Naive thymus-derived CD8-positive, alpha-beta T cell (primary cell): Measurements from ENCODE around the gene ATRN. TPM values are rescaled to one million over a fixed set of nuclear protein-coding genes. Genes with fewer than 3 reads are reported as not detected.

Experiments
- ATAC-seq, 2 donors: fragments of 150-1000 bp; cut with Tn5 transposase in 1 of 2; sonication (Bioruptor Pico), chemical (Tn5 transposase) in 1 of 2; 1 replicate in 1 of 2; 2 replicates in 1 of 2; pipeline ENCODE4 v1.10.0; 2021; ENCODE audit warnings: mild to moderate bottlenecking in 2 of 2, moderate library complexity in 2 of 2
- POLR2A ChIA-PET: fragments of 350-600 bp; sonication (Branson Sonifier 250); formaldehyde crosslinking; loops from one replicate; lab custom pipeline; 2021; ENCODE audit warnings: antibody characterized with exemption; lab: Charles Lee
- DNase-seq, 10 donors: peaks; one replicate each; pipeline versions ENCODE4 v3.0.0 to v3.0.0-alpha.2; 2020 to 2022
- H3K27ac Mint-ChIP-seq, 10 donors: one replicate each; pipeline ENCODE4 v1.8.0; 2020 to 2022; ENCODE audit warnings: mild to moderate bottlenecking in 10 of 10, mixed read lengths in 10 of 10, moderate library complexity in 4 of 10, inconsistent platforms in 1 of 10
- H3K27me3 Mint-ChIP-seq, 5 donors: one replicate each; pipeline ENCODE4 v1.8.0; 2021 to 2022; ENCODE audit warnings: mixed read lengths in 5 of 5
- H3K36me3 Mint-ChIP-seq, 3 donors: one replicate each; pipeline ENCODE4 v1.8.0; 2020 to 2022; ENCODE audit warnings: mixed read lengths in 3 of 3, mild to moderate bottlenecking in 2 of 3, inconsistent platforms in 1 of 3
- H3K4me1 Mint-ChIP-seq, 4 donors: one replicate each; pipeline ENCODE4 v1.8.0; 2021 to 2022; ENCODE audit warnings: mixed read lengths in 4 of 4
- H3K4me3 Mint-ChIP-seq, 10 donors: one replicate each; pipeline ENCODE4 v1.8.0; 2020 to 2022; ENCODE audit warnings: mild to moderate bottlenecking in 10 of 10, mixed read lengths in 10 of 10, moderate library complexity in 6 of 10, inconsistent platforms in 1 of 10
- H3K9me3 Mint-ChIP-seq, 9 donors: one replicate each; pipeline ENCODE4 v1.8.0; 2020 to 2022; ENCODE audit warnings: mixed read lengths in 9 of 9, mild to moderate bottlenecking in 3 of 9, inconsistent platforms in 1 of 9, moderate library complexity in 1 of 9
- polyA plus RNA-seq, 3 donors: library from polyadenylated mRNA; unstranded; fragments of 300-500 nt; fragmentation: Illumina TruSeq; gene quantifications; one replicate each; pipeline ENCODE4 v1.2.3, GENCODE V29; 2021
- total RNA-seq, 8 experiments: library from RNA in 2 of 8; stranded (reverse) in 2 of 8; gene quantifications; one replicate each; pipeline ENCODE4 v1.2.3 and lab custom pipeline; 2021 to 2026

The ATRN gene
- total and polyA plus RNA-seq, 5 experiments from 2014 or later = 7.0 to 13.9 (median 9.4) TPM

- DNase-seq = no peak
- no peak for ATAC-seq
- POLR2A ChIA-PET = no interaction called here
- no peaks in the 10 kb centered on the region for H3K27me3 Mint-ChIP-seq
- H3K4me3 Mint-ChIP-seq = no peak overlapping the region
- peaks cover 0 to 3% (median 1%) of the 10 kb centered on the region in 4 donors for H3K4me1 Mint-ChIP-seq
- peaks cover 0 to 64% (median 17%) of the 10 kb centered on the region in 3 donors for H3K36me3 Mint-ChIP-seq
- H3K9me3 Mint-ChIP-seq = no peaks in the 10 kb centered on the region
- H3K27ac Mint-ChIP-seq = no peak overlapping the region
Observed at GRCh38 chr20:3559637-3560036, 88.8 kb downstream of the ATRN start.

- POLR2A ChIA-PET = no interaction called here
Observed at GRCh38 chr20:3560162-3560561, 89.3 kb downstream of the ATRN start.

GRCh38 chr20:3560578-3560977 is 89.8 kb downstream of the ATRN start:
- H3K36me3 Mint-ChIP-seq = peaks cover 0 to 66% (median 15%) of the 10 kb centered on the region in 3 donors
- POLR2A ChIA-PET = no interaction called here
- H3K27me3 Mint-ChIP-seq = no peaks in the 10 kb centered on the region
- H3K4me1 Mint-ChIP-seq = peaks cover 0 to 2% (median under 1%) of the 10 kb centered on the region in 4 donors
- H3K9me3 Mint-ChIP-seq = no peaks in the 10 kb centered on the region
- H3K27ac Mint-ChIP-seq = peak overlapping the region in 1 of 10 donors; percentile 9
- no peak overlapping the region for H3K4me3 Mint-ChIP-seq
- ATAC-seq = no peak
- DNase-seq = no peak

More at GRCh38 chr20:3560162-3560561, 89.3 kb downstream of the ATRN start:
- H3K27me3 Mint-ChIP-seq = no peaks in the 10 kb centered on the region
- H3K4me3 Mint-ChIP-seq = no peak overlapping the region
- no peak for DNase-seq
- H3K27ac Mint-ChIP-seq = no peak overlapping the region
- peaks cover 0 to 66% (median 16%) of the 10 kb centered on the region in 3 donors for H3K36me3 Mint-ChIP-seq
- ATAC-seq = no peak
- peaks cover 0 to 3% (median 1%) of the 10 kb centered on the region in 4 donors for H3K4me1 Mint-ChIP-seq
- no peaks in the 10 kb centered on the region for H3K9me3 Mint-ChIP-seq

GRCh38 chr20:3563133-3563532 is 92.3 kb downstream of the ATRN start:
- Mint-ChIP-seq H3K27me3 (no peaks in the 10 kb centered on the region), H3K4me1 (peaks cover 0 to 2% (median 0%) of the 10 kb centered on the region in 4 donors), H3K36me3 (peaks cover 5 to 75% (median 16%) of the 10 kb centered on the region in 3 donors), H3K4me3 (no peak overlapping the region), H3K9me3 (no peaks in the 10 kb centered on the region), H3K27ac (no peak overlapping the region)
- no peak for DNase-seq
- POLR2A ChIA-PET = no interaction called here
- no peak for ATAC-seq

- Mint-ChIP-seq H3K4me1 (peaks cover 0 to 2% (median 0%) of the 10 kb centered on the region in 4 donors), H3K4me3 (no peak overlapping the region), H3K27me3 (no peaks in the 10 kb centered on the region), H3K27ac (peak overlapping the region in 1 of 10 donors; percentile 58), H3K36me3 (peaks cover 5 to 76% (median 16%) of the 10 kb centered on the region in 3 donors), H3K9me3 (no peaks in the 10 kb centered on the region)
- POLR2A ChIA-PET = no interaction called here
- DNase-seq (peak in 4 of 10 donors; percentile 6 to 37 (median 20)), ATAC-seq (no peak)
Observed at GRCh38 chr20:3563548-3564177, 92.8 kb downstream of the ATRN start.

- no peak overlapping the region for H3K4me3 Mint-ChIP-seq
- no peak for ATAC-seq
- no peak for DNase-seq
- H3K36me3 Mint-ChIP-seq = peaks cover 5 to 74% (median 9%) of the 10 kb centered on the region in 3 donors
- no peaks in the 10 kb centered on the region for H3K4me1 Mint-ChIP-seq
- no peaks in the 10 kb centered on the region for H3K9me3 Mint-ChIP-seq
- H3K27me3 Mint-ChIP-seq = no peaks in the 10 kb centered on the region
- H3K27ac Mint-ChIP-seq = peak overlapping the region in 1 of 10 donors; percentile 26
- POLR2A ChIA-PET = no interaction called here
Observed at GRCh38 chr20:3565851-3566250, 95.0 kb downstream of the ATRN start.

GRCh38 chr20:3572151-3572550 is 101.3 kb downstream of the ATRN start:
- Mint-ChIP-seq H3K4me3 (no peak overlapping the region), H3K4me1 (no peaks in the 10 kb centered on the region), H3K9me3 (no peaks in the 10 kb centered on the region), H3K27ac (no peak overlapping the region), H3K27me3 (no peaks in the 10 kb centered on the region), H3K36me3 (peaks cover 6 to 78% (median 17%) of the 10 kb centered on the region in 3 donors)
- DNase-seq (no peak), ATAC-seq (no peak)
- POLR2A ChIA-PET = no interaction called here

- H3K36me3 Mint-ChIP-seq = peaks cover 17 to 96% (median 22%) of the 10 kb centered on the region in 3 donors
Observed at GRCh38 chr20:3576363-3576762, 105.5 kb downstream of the ATRN start.

GRCh38 chr20:3577366-3577765 is 106.5 kb downstream of the ATRN start:
- no peaks in the 10 kb centered on the region for H3K4me1 Mint-ChIP-seq
- no peak overlapping the region for H3K27ac Mint-ChIP-seq
- H3K4me3 Mint-ChIP-seq = no peak overlapping the region
- POLR2A ChIA-PET = no interaction called here
- ATAC-seq = no peak
- no peaks in the 10 kb centered on the region for H3K9me3 Mint-ChIP-seq
- no peaks in the 10 kb centered on the region for H3K27me3 Mint-ChIP-seq
- H3K36me3 Mint-ChIP-seq = peaks cover 17 to 97% (median 28%) of the 10 kb centered on the region in 3 donors
- DNase-seq = no peak

More at GRCh38 chr20:3576363-3576762, 105.5 kb downstream of the ATRN start:
- ATAC-seq (no peak), DNase-seq (no peak)
- Mint-ChIP-seq H3K4me3 (no peak overlapping the region), H3K27ac (no peak overlapping the region), H3K4me1 (no peaks in the 10 kb centered on the region), H3K27me3 (no peaks in the 10 kb centered on the region), H3K9me3 (no peaks in the 10 kb centered on the region)
- POLR2A ChIA-PET = no interaction called here

GRCh38 chr20:3580412-3580811 is 109.6 kb downstream of the ATRN start:
- H3K27ac Mint-ChIP-seq = peak overlapping the region in 2 of 10 donors; percentile 51 to 66
- no peaks in the 10 kb centered on the region for H3K9me3 Mint-ChIP-seq
- peaks cover 17 to 98% (median 50%) of the 10 kb centered on the region in 3 donors for H3K36me3 Mint-ChIP-seq

GRCh38 chr20:3583765-3584164 is 112.9 kb downstream of the ATRN start:
- no peaks in the 10 kb centered on the region for H3K4me1 Mint-ChIP-seq
- H3K4me3 Mint-ChIP-seq = no peak overlapping the region
- H3K36me3 Mint-ChIP-seq = peaks cover 12 to 95% (median 57%) of the 10 kb centered on the region in 3 donors
- no peak for DNase-seq
- H3K27me3 Mint-ChIP-seq = no peaks in the 10 kb centered on the region
- no peak for ATAC-seq
- no peaks in the 10 kb centered on the region for H3K9me3 Mint-ChIP-seq
- no peak overlapping the region for H3K27ac Mint-ChIP-seq
- POLR2A ChIA-PET = no interaction called here

More at GRCh38 chr20:3580412-3580811, 109.6 kb downstream of the ATRN start:
- Mint-ChIP-seq H3K4me1 (no peaks in the 10 kb centered on the region), H3K27me3 (no peaks in the 10 kb centered on the region), H3K4me3 (no peak overlapping the region)
- ATAC-seq (no peak), DNase-seq (no peak)
- POLR2A ChIA-PET = no interaction called here

GRCh38 chr20:3586093-3586492 is 115.3 kb downstream of the ATRN start:
- Mint-ChIP-seq H3K9me3 (no peaks in the 10 kb centered on the region), H3K36me3 (peaks cover 9 to 86% (median 62%) of the 10 kb centered on the region in 3 donors)

GRCh38 chr20:3590164-3590563 is 119.3 kb downstream of the ATRN start:
- Mint-ChIP-seq H3K4me1 (no peaks in the 10 kb centered on the region), H3K36me3 (peaks cover 16 to 86% (median 55%) of the 10 kb centered on the region in 3 donors), H3K27me3 (no peaks in the 10 kb centered on the region), H3K27ac (no peak overlapping the region), H3K4me3 (no peak overlapping the region), H3K9me3 (no peaks in the 10 kb centered on the region)
- ATAC-seq (no peak), DNase-seq (no peak)
- POLR2A ChIA-PET = no interaction called here

More at GRCh38 chr20:3586093-3586492, 115.3 kb downstream of the ATRN start:
- H3K4me1 Mint-ChIP-seq = no peaks in the 10 kb centered on the region
- POLR2A ChIA-PET = no interaction called here
- H3K27me3 Mint-ChIP-seq = no peaks in the 10 kb centered on the region
- no peak overlapping the region for H3K27ac Mint-ChIP-seq
- H3K4me3 Mint-ChIP-seq = no peak overlapping the region
- DNase-seq = no peak
- ATAC-seq = no peak
